HepG2 (cell line): ENCODE measurements around the gene SORL1-AS1.

ENCODE experiments used
- DR1 ChIP-seq: sonication (generic); formaldehyde crosslinking; IDR thresholded peaks from 2 replicates; pipeline ENCODE4 v1.8.0; 2021; ENCODE audit warnings: mild to moderate bottlenecking, missing genetic modification reagents, inconsistent platforms
- NFKBIZ ChIP-seq: IDR thresholded peaks from 2 replicates; pipeline ENCODE4 v1.6.1; 2018; ENCODE audit warnings: missing genetic modification reagents, missing compliant biosample characterization
- PHF21A ChIP-seq: sonication (generic); formaldehyde crosslinking; IDR thresholded peaks from 2 replicates; pipeline ENCODE4 v1.5.0; 2020; ENCODE audit warnings: mild to moderate bottlenecking, missing genetic modification reagents
- SOX6 ChIP-seq, 2 experiments: fragments of 450-650 bp in 1 of 2; sonication (generic) in 1 of 2; formaldehyde crosslinking in 1 of 2; IDR thresholded peaks; 2 replicates each; pipeline versions ENCODE4 v1.4.0 to v1.6.1; 2017 to 2020; ENCODE audit warnings: antibody characterized with exemption in 1 of 2, mild to moderate bottlenecking in 1 of 2, missing genetic modification reagents in 1 of 2
- ZFY ChIP-seq: sonication (generic); formaldehyde crosslinking; IDR thresholded peaks from 2 replicates; pipeline ENCODE4 v1.4.0; 2020; ENCODE audit warnings: missing genetic modification reagents
- ZNF331 ChIP-seq: sonication (generic); formaldehyde crosslinking; IDR thresholded peaks from 2 replicates; pipeline ENCODE4 v1.4.0; 2020; ENCODE audit warnings: missing genetic modification reagents
- ZNF510 ChIP-seq: sonication (generic); formaldehyde crosslinking; IDR thresholded peaks from 2 replicates; pipeline ENCODE4 v1.4.0; 2020; ENCODE audit warnings: low read depth, mild to moderate bottlenecking, missing genetic modification reagents
- ZNF615 ChIP-seq: sonication (generic); formaldehyde crosslinking; IDR thresholded peaks from 2 replicates; pipeline ENCODE4 v1.5.0; 2020; ENCODE audit warnings: mild to moderate bottlenecking, missing genetic modification reagents, borderline replicate concordance
- ZSCAN25 ChIP-seq: sonication (generic); formaldehyde crosslinking; IDR thresholded peaks from 2 replicates; pipeline ENCODE4 v1.8.0; 2022; ENCODE audit warnings: mild to moderate bottlenecking, missing genetic modification reagents
- TF ChIP-seq, protein P1 (sequence below): sonication (generic); formaldehyde crosslinking; IDR thresholded peaks from 2 replicates; pipeline ENCODE4 v1.4.0; 2020; ENCODE audit warnings: mild to moderate bottlenecking, missing genetic modification reagents
- TF ChIP-seq, protein P2 (sequence below): sonication (generic); formaldehyde crosslinking; IDR thresholded peaks from 2 replicates; pipeline ENCODE4 v1.4.0; 2020; ENCODE audit warnings: mild to moderate bottlenecking, missing genetic modification reagents
- TF ChIP-seq, protein P3 (sequence below): sonication (generic); formaldehyde crosslinking; IDR thresholded peaks from 2 replicates; pipeline ENCODE4 v1.5.0; 2020; ENCODE audit warnings: mild to moderate bottlenecking, missing genetic modification reagents

Gene SORL1-AS1

DNA sequence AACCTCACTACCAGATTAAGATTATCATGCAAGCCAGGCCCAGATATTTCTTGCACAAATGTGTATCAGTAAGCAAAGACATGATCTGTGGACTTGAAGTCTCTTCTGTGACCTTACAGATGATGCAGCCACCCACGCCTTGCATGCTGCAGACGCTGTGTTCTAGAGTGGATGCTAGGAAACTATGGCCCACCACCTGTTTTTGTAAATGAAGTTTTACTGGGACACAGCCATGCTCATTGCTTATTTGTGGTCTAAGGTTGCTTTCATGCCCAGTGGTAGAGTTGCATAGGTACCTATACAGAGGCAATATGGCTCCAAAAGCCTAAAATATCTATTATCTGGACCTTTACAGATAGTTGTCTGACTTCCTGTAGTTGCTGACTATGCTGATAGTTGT, 47.5 kb upstream of the SORL1-AS1 start (continued):
- TF ChIP-seq, protein P1, sequence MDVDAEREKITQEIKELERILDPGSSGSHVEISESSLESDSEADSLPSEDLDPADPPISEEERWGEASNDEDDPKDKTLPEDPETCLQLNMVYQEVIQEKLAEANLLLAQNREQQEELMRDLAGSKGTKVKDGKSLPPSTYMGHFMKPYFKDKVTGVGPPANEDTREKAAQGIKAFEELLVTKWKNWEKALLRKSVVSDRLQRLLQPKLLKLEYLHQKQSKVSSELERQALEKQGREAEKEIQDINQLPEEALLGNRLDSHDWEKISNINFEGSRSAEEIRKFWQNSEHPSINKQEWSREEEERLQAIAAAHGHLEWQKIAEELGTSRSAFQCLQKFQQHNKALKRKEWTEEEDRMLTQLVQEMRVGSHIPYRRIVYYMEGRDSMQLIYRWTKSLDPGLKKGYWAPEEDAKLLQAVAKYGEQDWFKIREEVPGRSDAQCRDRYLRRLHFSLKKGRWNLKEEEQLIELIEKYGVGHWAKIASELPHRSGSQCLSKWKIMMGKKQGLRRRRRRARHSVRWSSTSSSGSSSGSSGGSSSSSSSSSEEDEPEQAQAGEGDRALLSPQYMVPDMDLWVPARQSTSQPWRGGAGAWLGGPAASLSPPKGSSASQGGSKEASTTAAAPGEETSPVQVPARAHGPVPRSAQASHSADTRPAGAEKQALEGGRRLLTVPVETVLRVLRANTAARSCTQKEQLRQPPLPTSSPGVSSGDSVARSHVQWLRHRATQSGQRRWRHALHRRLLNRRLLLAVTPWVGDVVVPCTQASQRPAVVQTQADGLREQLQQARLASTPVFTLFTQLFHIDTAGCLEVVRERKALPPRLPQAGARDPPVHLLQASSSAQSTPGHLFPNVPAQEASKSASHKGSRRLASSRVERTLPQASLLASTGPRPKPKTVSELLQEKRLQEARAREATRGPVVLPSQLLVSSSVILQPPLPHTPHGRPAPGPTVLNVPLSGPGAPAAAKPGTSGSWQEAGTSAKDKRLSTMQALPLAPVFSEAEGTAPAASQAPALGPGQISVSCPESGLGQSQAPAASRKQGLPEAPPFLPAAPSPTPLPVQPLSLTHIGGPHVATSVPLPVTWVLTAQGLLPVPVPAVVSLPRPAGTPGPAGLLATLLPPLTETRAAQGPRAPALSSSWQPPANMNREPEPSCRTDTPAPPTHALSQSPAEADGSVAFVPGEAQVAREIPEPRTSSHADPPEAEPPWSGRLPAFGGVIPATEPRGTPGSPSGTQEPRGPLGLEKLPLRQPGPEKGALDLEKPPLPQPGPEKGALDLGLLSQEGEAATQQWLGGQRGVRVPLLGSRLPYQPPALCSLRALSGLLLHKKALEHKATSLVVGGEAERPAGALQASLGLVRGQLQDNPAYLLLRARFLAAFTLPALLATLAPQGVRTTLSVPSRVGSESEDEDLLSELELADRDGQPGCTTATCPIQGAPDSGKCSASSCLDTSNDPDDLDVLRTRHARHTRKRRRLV (CRISPR knock-in tag): no peak
- TF ChIP-seq ZFY (CRISPR knock-in tag) (no peak), DR1 (CRISPR knock-in tag) (no peak), ZNF615 (CRISPR knock-in tag) (no peak), SOX6 (IDR thresholded peaks at IDR 0.05) (no peak), SOX6 (CRISPR knock-in tag; IDR thresholded peaks at IDR 0.05) (no peak), ZNF510 (CRISPR knock-in tag) (no peak), NFKBIZ (no peak), PHF21A (no peak), ZNF331 (CRISPR knock-in tag) (no peak), ZSCAN25 (CRISPR knock-in tag) (no peak)
- TF ChIP-seq, protein P2, sequence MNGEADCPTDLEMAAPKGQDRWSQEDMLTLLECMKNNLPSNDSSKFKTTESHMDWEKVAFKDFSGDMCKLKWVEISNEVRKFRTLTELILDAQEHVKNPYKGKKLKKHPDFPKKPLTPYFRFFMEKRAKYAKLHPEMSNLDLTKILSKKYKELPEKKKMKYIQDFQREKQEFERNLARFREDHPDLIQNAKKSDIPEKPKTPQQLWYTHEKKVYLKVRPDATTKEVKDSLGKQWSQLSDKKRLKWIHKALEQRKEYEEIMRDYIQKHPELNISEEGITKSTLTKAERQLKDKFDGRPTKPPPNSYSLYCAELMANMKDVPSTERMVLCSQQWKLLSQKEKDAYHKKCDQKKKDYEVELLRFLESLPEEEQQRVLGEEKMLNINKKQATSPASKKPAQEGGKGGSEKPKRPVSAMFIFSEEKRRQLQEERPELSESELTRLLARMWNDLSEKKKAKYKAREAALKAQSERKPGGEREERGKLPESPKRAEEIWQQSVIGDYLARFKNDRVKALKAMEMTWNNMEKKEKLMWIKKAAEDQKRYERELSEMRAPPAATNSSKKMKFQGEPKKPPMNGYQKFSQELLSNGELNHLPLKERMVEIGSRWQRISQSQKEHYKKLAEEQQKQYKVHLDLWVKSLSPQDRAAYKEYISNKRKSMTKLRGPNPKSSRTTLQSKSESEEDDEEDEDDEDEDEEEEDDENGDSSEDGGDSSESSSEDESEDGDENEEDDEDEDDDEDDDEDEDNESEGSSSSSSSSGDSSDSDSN: no peak
- TF ChIP-seq, protein P3, sequence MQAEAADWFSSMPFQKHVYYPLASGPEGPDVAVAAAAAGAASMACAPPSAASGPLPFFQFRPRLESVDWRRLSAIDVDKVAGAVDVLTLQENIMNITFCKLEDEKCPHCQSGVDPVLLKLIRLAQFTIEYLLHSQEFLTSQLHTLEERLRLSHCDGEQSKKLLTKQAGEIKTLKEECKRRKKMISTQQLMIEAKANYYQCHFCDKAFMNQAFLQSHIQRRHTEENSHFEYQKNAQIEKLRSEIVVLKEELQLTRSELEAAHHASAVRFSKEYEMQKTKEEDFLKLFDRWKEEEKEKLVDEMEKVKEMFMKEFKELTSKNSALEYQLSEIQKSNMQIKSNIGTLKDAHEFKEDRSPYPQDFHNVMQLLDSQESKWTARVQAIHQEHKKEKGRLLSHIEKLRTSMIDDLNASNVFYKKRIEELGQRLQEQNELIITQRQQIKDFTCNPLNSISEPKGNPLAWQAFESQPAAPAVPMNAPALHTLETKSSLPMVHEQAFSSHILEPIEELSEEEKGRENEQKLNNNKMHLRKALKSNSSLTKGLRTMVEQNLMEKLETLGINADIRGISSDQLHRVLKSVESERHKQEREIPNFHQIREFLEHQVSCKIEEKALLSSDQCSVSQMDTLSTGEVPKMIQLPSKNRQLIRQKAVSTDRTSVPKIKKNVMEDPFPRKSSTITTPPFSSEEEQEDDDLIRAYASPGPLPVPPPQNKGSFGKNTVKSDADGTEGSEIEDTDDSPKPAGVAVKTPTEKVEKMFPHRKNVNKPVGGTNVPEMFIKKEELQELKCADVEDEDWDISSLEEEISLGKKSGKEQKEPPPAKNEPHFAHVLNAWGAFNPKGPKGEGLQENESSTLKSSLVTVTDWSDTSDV (CRISPR knock-in tag): no peak
